NCI-H2107 treated with DMSO at 0.1 percent for 48 hours (cell line): ENCODE data around the gene TP53TG5.

Source experiments
- DNase-seq: peaks from one replicate; lab custom pipeline; 2025; ENCODE audit not compliant: unreplicated experiment; lab: John Stamatoyannopoulos, UW

The TP53TG5 gene

DNA sequence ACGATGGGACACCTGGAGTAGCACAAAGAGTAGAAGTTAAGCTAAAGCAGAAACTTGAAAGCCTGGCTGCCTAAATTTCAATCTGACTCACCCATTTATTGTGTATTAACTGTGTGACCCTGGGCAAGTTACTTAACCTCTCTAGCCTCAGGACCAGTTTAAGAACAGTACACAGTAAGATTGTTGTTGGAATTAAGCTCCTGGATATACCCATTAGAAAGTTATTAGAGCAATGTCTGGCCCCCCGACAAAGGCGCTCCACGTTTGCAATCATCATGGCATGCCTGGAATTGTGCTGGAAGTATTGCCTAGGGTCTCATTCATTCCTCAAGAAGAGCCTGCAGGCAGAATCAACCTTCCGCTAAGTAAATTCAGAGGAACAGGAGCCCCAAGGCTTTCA is 31.3 kb downstream of the TP53TG5 start:
- no peak for DNase-seq

DNA sequence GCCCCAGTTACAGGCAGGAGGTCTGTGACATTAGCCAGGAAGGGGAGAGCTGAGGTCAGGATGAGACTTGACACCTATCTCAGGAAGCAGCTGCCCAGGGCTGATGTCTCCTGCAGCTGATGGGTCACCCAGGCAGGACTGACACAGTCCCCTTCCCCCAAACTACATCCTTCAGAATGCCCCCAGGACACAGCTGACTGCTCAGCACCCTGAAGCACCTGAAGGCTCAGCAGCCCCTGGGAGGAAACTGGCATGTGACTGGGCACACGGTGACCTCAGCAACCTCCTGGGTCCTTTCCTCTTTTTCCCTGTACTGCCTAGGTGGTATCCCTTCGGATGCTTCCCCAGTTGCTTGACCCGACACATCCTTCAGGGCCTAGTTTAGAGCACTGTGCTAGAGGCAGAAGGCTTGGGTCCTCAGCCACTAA is 31.8 kb downstream of the TP53TG5 start:
- no peak for DNase-seq

DNA sequence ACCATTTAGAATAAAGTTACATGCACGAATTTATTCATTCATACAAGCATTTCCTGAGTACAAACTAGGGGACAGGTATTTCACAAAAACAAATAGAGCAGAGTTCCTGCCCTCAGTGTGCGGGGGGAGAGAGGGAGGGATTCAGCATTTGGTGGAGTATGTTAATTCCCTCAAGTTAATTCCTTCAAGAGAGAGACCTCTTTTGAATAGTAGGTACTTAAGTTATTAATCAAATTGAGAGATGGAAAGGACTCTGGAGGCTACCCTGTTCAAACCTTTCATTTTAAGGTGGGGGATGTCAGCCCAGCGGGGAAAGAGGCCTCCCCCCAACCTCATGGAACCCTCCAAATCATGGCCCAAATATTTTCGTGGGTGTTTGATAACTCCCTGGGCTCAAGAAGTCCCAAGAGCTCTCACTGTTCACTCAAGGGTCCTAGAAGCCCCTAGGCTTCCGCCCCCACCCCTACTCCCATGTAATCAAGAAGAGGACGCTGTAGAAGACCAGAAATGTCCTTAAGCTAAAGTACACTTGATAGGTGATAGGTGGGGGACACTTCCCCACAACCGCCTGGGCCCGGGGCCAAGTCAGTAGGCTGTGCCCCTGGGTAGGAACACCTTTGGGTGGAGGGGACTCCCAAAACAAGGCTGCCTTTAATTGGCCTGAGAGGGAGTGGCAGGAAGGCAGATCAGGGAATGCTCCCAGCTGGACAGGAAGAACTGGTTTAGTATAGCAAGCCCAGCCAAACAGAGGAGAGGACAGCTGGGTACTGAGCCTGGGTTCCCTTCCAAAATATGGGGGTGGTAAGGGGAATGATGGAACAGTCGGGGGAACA is 32.8 kb downstream of the TP53TG5 start:
- no peak for DNase-seq

DNA sequence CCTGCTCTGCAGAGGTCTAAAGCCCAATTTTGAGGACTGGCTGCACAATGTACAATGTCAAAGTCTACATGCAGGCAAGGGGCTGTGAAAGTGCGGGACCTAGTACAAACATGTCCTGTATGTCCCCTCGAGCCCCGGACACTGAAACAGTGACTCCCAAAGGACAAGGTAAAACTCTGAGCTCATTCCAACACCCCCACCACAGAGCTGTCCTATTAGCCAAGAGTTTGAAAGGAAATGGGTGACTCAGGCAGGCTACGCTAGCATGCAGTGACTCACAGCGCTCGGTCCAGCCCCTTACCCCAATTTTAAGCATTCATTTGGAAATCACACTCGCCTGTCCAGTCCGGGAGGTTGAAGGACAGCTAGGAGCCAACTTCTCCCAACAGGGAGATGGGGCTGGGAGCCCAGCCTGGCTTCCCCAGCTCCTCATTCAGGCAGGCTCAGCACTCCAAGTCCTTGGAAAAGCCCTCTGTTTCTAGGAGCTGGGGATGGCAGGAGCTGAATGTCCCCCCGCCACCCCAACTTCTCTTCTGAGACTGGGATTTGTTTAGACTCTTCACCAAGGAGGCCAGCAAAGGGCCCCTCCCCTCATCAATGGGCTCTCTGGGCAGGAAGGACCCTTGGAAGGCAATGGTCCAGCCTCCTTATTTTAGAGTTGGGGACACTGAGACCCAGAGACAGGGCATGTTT is 33.8 kb downstream of the TP53TG5 start:
- no peak for DNase-seq

DNA sequence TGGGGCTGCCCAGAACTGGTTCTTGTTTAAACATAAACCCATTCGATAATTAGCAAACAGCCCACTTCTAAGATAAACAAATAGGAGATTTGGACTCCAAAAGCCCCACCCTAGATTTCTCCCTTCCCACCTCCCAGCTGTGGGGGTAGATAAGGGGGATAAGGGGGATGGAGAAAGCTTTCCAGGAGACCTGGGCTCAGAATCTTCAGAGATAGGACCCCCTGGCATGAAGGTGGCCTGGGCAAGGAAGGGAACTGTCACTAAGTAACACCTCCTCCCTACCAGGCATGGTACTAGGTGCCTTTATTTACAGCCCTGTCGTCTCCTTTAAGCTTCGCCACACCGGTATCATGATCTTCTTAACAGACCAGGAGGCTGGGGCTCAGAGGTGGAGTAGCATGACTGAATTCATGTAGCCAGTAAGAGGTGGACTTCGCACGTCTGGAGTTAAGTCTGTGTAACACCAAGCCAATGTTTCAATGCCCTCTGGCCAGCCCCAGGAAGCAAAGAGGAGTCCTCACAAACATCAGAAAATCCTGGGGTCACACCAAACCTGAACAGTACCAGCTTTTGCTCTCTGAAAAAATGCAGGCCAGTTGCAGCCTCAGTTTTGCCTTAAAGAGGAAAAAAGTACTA is 34.5 kb downstream of the TP53TG5 start:
- no peak for DNase-seq

DNA sequence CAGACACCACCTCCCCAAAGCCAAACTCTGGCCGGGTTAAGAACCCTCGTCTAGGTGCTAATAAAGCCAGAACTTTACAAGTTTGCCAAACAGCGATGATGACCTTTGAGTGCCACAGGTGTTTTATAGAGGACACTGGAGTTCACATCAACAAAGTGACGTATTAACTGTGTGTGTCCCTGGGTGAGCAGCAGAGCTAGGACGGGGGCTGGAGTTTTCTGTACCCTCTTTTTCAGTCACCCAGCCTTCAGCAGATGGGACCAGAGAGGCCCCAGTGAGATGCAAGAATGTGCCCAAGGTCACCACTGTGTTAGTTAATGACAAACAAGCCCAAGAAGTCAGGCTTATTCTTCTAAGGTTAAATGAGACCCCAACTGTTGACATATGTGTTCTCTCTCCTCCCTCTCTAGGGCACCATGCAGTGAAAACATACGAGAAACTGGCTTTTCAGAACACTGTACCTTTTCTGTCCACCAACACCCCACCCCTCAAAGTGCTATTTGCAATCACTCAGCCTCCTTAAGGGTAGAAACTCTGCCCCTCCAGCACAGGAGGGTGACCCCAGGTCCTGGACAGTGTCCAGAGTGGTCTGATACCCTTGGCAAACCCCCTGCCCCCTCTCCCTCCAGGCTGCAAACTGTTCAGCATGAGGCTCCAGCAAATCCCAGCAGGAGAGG is 35.1 kb downstream of the TP53TG5 start:
- no peak for DNase-seq

DNA sequence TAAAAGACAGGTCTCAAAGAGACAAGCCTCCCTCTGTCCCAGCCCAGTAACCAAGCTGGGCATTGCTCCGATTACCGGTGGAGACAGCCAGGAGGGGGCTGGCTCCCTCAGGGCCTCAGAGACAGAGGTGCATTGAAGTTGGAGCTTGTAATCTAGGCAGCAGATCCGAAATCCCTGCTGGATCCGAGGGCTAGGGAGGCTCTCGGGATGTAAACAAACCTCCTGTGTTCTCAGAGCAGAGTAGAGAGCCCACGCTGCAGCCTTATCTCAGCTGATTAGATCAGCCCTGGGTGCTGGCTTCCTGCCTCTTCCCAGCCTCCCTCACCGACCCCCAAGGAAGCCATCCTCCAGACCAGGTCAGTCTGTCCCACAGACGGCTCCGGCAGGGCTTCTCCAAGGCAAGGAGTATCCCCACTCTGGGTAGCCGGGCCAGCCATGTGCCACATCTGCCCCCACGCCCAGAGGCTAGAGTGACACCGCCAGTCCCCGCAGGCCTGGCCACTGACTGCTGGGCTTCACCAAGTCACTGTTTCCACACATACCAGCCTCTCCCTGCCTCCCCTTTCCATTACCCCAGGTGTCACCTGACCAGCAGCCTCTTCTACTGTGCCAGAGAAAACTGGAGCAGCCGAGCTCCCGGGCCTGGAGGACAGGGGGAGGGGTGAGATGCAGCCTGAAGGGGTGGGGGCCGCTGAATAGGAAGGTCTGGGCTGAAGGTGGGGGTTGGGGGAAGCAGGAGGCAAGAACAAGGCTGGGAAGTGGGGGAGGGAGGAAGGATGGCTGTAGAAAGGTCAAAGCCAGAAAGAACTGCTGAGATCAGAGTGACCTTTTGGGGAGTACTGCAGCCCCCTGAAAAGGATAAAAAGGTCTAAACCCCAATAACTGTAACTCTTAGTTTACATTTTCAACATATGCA is 35.9 kb downstream of the TP53TG5 start:
- peak; percentile 49 for DNase-seq

DNA sequence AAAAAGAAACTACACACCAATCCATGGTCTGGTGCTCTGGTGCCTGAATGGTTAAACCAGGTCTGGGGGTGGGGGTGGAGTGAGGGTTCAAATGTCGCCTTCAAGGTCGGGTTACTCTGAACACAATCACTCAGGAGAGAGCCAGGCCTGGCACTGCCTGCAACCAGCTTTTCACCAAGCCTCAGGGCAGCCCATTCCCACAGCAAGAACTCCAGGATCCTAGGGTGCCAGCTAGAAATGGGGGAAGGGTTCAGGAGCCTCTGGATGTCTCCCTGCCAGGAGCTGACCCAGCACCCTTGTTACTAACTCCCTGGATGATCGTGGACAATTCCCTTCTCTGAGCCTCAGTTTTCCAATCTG is 36.6 kb downstream of the TP53TG5 start:
- no peak for DNase-seq

DNA sequence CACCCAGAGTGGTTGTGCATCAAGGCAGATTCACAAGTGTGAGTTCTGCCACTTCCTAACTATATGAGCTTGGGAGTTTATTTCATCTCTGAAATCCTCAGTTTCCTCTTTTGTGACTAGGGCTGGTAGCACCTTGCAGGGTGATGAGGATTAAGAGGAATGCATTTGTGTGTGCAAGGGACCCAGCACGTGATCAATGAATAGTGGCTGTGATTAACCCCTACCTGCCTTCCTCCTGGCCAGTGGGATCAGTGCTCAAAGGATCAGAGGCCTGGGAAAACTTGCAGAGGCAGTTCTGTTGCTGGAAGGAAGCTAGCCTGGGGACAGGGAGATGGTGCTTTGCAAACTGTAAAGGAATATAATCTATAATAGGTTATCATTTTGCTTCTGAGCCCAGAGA is 37.2 kb downstream of the TP53TG5 start:
- no peak for DNase-seq

DNA sequence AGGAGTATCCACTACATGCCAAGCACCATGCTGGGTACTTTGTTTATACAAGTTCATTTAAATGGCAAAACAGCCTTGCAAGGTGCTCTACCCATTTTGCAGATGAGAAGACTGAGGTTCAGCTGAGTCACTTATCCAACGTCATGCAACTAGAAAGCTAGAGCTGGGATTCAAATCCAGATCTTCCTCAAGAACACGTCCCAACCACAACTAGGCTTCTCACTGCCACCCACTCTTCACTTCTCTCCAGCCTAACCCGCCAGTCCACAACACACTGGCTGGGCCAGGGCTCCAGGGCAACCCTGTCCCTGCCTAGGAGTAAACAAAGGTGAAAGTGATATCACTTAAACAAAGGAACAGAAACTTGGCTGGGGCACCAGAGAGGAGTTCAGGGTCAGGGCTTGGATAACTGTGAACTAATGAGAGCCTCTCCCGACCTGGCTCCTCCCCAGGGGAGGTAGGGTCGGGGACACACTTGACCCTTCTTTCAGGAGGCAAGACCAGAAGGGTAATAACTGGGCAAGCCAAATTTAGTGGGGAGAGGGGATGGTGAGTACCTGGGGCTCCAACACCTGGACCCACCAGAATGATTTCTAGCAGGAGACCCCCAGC is 37.8 kb downstream of the TP53TG5 start:
- no peak for DNase-seq

DNA sequence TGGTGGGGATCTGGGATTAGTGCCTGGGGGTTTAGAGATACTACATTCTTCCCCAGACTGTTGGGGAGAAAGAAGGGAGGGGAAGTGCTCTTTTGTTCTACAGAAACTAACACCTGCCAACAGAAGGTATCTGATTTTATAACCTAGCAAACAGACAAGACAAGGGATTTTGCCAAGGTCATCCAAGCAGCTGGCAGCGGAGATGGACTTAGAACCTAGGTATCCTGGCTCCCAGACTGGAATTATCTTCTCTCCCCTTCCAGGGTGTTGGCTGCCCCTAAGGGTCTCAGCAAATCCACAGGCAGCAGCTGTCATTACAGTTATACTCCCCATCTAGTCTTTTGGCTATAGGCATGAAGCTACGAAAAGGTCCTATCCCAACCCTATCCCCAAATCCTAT is 38.3 kb downstream of the TP53TG5 start:
- no peak for DNase-seq

DNA sequence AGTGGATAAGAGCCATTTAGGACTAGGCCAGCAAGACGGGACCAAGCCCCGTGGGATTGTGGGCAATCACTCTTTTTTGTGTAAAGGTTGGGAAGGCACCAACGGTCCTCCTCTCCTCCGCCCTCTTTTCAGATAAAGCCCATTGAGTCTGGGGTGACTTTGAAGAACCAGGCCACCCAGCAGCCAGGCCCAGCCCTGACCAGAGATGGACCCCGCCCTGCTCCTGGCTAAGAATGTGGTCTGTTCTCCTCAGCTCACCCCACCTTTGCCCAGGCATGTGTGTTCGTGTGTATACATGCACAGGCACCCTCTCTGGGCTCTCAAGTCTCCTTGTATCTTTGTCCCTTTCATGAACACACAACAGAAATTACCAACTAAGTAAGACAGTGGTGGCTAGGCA is 39.0 kb downstream of the TP53TG5 start:
- no peak for DNase-seq

DNA sequence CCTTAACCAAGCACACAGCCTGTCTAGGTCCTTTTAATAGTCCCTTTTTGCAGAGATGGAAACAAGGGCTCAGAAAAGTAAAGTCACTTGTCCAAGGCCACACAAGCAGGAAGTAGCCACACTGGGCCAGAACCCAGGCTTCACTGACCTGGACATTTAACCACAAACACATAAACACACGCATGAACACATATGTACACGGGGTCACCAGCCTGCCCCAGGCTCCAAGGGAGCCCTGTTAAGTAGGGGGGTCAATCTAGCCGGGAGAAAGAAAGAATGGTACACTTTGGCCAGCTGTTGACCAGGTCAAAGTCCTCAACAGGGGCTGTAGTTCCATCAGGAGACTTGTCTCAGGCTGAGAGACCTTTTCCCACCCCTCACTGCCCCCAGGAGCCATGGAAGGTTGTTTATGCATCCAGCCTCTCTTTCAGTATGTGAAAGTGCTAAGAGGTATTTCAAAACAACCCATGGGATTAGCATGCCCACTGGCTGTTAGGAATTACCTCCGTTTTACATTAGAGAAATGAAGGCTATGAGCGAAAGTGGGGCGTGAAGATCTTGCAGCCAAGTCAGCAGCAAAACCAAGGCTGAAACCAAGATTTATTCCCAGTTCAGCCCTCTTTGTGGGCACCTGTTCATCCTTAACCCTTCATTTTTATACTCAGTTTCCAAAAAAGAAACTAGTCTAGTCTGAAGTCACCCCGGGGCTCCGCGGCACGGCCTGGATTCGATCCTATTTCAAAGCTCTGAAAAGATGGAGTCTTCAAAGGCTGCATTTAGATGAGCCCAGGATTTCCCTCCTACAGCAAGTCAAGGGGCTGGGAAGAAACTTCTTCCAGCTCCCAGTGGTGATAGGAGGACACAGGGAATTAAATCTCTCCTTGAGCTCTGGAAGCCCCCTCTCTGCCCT is 39.7 kb downstream of the TP53TG5 start:
- no peak for DNase-seq

DNA sequence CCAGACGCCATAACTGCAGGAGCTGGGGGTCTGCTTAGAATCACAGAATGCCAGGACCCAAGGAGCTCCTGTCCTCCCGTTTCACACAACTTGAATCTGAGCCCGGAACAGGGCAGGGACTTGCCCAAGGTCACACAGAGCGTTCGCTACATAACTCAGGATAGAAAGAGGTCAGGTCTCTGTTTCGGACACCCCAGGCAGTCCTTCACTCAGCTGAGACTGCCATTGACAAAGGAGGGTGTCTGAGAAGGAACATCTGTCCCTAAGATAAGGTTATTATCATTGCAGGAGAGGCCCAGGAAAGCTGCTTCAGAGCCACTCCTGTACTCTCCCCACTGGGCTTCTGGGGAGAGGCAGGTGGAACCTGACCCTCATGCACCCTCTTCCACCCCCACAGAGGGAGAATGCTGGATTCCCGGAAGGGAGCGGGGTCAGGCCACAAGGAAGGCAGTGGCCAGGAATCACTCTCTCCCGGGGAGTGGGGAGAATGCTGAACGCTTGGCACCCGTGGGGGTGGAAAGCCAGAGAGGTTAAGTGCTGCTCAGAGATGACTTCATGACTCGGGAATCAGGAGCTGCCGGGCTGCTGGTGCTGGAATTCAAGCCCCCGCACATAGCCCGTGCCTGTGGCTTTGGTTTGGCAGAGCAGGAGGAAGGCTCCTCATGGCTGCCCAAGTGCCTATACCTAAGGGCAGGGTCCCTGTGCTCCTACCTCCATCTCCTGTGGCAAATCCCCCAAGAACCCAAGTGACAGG is 40.6 kb downstream of the TP53TG5 start:
- DNase-seq, result no peak

DNA sequence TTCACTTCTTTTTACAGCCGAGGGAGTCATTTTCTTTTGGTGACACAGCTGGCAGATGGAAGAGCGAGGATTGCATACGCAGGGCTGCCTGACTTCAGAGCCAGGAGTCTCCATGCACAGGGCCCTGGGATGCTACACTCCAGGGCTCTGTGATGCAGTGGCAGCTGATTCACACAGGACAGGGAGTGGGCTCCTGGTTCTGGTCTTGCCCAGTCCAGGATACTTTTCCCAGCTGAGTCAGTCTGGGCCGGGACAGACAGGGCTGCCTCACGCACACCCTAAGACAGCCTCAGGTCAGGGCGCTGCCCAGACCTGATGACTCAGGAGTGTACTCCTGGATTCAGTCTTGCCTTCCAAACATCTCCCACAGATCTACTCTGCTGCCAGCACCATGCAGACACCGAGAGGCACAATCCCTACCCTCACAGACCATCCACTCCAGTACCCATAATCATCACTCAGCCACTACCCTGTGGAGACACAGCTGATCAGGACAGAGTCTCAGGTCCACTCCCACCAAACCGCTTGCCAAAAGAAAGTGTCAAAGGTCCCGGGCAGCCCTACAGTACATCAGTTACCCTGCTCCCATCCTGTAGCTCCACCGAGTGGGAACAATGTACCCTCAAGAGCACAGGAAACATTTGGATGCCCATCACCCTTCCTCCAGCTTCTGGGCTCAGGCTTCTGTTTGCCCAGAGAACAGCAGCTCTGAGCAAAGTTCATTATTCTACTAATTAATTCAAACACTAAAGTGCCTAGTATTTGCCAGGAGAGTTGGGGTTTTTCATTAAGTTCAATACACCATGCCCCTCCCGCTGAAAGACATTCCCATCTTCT is 41.4 kb downstream of the TP53TG5 start:
- no peak for DNase-seq

DNA sequence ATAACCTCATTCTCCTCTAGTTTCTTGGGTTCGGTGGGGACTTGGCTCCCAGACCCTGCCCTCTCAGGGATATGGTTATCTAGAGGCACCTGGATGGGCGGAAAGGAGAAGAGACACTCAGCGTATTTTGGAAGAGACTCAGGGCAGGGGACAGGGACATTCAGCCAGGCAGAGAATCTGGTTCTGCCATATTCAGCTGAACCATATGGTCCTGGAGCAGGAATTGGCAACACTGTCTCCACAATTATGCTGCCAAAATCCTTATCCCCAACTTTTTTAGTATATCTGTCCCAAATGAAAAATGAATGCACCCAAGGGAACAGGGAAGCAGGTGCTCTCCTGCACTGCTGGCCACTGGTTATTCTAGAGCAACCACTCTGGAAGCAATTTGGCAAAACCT is 47.6 kb downstream of the TP53TG5 start:
- DNase-seq, result no peak

DNA sequence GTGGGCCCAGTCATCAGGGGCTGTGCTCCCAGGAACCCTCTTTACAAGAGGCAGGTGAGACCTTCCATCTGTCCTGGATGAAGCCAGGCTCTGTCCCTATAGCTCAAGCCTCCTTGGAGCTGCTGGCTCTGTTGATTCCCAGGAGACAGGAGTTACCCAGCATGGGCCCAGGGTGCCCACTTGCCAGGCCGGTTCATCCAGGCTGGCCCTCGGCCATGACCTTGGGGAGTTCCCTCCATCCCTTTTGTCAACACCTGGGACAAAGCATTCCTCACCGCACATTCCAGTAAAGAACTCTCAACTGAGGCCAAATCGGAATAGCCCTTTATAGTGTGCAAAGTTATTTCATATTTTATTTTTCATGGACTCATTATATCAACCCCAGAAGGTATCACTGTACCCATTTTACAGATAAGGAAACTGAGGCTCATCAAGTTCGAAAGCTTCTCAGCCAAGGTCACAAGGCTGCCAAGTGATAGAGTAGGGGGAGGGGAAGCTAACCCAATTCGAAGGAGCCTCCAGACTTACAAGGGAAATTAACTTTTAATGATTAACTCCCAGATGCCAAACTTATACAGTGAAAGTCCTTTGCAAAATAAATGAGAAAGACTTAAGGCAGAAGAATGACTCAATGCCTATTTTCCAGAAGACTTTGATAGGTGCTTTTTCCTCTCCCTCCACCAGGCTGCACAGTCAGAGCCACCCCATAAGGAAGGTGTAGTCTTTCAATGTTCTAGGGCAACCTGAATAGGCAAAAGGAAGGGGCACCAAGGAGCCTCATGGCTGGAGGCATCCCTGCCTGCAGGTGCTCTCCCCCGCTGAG is 48.4 kb downstream of the TP53TG5 start:
- no peak for DNase-seq
